MG63 (cell line): ENCODE results near the gene PRKAG1. TPM values are rescaled to one million over a fixed set of nuclear protein-coding genes. Genes with fewer than 3 reads are reported as not detected.

Source experiments
- total RNA-seq: library from RNA; depleted of rRNA; stranded (reverse); fragments of >200 nt; shearing (Covaris generic); gene quantifications from 2 replicates; pipeline ENCODE4 v1.2.3, GENCODE V29; 2014; ENCODE audit warnings: low replicate concordance; rRNA removed

Gene PRKAG1
- total RNA-seq, 1 experiment from 2014 or later: 102 TPM

Other genes with a start within 250 kb of the PRKAG1 start
- gene ADCY6, start 229.7 kb downstream of the PRKAG1 start, total RNA-seq: 30.4 and 40.0 TPM in 2 replicates
- 13.9 and 19.0 TPM in 2 replicates for gene CACNB3, start 200.3 kb downstream of the PRKAG1 start, total RNA-seq
- gene DDX23, start 166.6 kb downstream of the PRKAG1 start, total RNA-seq: 76.0 and 85.0 TPM in 2 replicates
- gene RND1, start 152.9 kb downstream of the PRKAG1 start, total RNA-seq: 0.12 TPM in 1 of 2 replicates, not detected in the other
- 0.94 and 3.2 TPM in 2 replicates for gene FKBP11, start 93.3 kb downstream of the PRKAG1 start, total RNA-seq
- 77.7 and 79.1 TPM in 2 replicates for gene ARF3, start 61.3 kb downstream of the PRKAG1 start, total RNA-seq
- gene WNT10B, start 47.0 kb downstream of the PRKAG1 start, total RNA-seq: 2.7 and 3.6 TPM in 2 replicates
- gene WNT1, start 40.5 kb downstream of the PRKAG1 start, total RNA-seq: not detected in 2 replicates
- 0.13 TPM in 1 of 2 replicates, not detected in the other for gene DDN, start 19.4 kb downstream of the PRKAG1 start, total RNA-seq
- gene KMT2D, start 42.0 kb upstream of the PRKAG1 start, total RNA-seq: 8.6 and 11.7 TPM in 2 replicates
- 0.16 TPM in 1 of 2 replicates, not detected in the other for gene RHEBL1, start 51.2 kb upstream of the PRKAG1 start, total RNA-seq
- gene DHH, start 76.0 kb upstream of the PRKAG1 start, total RNA-seq: not detected in 2 replicates
- gene LMBR1L, start 92.1 kb upstream of the PRKAG1 start, total RNA-seq: 20.5 and 28.4 TPM in 2 replicates
- 2,940 and 4,183 TPM in 2 replicates for gene TUBA1B, start 112.6 kb upstream of the PRKAG1 start, total RNA-seq
- gene TUBA1A, start 170.3 kb upstream of the PRKAG1 start, total RNA-seq: 361 and 621 TPM in 2 replicates
- gene TUBA1C, start 246.3 kb upstream of the PRKAG1 start, total RNA-seq: 289 and 585 TPM in 2 replicates